GM19238 (cell line): ENCODE measurements around the gene HNRNPL.
A peak's percentile ranks its signal among the peaks of the same experiment; 100 is the strongest.

ENCODE experiments used
- DNase-seq: peaks from one replicate; pipeline ENCODE4 v3.0.0; 2011; ENCODE audit warnings: low spot score; ENCODE audit not compliant: insufficient read length

The HNRNPL gene

DNA sequence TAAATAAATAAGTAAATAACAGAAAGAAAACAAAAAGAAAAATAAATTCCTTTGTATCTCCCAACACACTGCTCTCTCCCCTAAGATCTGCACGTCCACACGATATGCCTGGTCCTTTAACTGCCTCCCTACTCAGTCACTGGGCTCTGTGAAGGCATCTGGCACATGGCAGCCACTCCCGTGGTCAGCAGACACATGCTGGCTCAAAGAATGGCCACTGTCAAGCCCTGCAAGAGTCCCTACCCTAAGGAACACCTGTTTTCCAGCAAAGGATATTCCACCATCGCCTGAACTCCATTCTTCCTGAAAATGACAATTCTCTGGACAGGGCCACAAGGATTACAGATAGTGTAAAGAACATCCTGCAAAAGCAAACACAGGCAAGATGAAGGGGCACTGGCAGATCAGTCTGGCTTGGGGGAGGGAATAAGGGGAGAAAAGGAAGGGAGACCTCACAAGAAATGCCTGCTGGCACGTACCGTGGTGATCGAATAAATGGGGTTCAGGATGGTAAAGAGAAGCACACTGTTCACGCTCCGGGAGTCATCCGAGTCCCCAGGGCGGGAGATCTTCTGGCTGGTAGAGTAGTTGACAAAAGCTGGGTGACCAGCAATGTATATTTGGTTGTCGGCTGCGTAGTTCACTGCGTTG lies 4.3 kb downstream of the HNRNPL start:
- no peak for DNase-seq

GRCh38 chr19:38844093-38844686 lies 5.6 kb downstream of the HNRNPL start:
- DNase-seq, result no peak

GRCh38 chr19:38843175-38843758 lies 6.5 kb downstream of the HNRNPL start:
- no peak for DNase-seq

DNA sequence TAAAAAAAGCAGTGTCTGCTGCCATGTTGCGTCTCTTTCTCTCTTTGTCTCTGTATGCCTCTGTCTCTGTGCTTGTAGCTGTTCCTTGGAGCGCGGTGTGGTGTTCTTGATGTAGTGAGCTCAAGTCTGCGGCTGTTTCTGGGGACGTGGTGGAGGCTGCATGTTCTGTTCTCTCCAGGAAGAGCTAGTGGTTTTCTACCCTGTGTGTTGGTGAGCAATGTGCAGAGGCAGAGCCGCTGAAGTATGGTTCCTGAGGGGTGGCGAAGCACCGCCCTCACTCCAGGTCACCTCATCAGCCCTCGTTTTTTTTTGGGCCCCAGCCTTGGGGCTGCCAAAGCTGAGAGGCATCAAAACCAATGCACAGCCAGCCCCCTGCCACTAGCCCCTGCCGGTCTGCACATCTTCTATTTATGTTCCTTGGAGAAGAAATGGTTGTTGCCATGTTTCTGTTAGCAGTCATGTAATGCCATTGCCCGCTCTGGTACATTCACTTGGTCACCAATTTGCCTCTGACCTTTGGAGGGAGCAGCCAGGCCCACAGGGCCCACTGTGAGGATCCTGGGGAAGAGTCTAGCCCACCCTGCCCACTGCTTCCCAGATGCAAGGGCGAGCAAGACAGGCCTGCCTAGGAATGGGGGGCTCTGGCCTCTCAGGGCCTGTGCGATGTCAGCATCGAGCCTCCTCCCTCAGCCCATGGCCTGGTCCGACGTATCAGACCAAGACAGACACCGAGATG lies 7.2 kb downstream of the HNRNPL start:
- DNase-seq, result no peak

- no peak for DNase-seq
Measured at GRCh38 chr19:38841787-38842438, 7.9 kb downstream of the HNRNPL start.

GRCh38 chr19:38841180-38841766 lies 8.5 kb downstream of the HNRNPL start:
- DNase-seq, result no peak

GRCh38 chr19:38840583-38840968 lies 9.2 kb downstream of the HNRNPL start:
- DNase-seq, result no peak

- no peak for DNase-seq
Measured at GRCh38 chr19:38839816-38840582, 9.8 kb downstream of the HNRNPL start.

DNA sequence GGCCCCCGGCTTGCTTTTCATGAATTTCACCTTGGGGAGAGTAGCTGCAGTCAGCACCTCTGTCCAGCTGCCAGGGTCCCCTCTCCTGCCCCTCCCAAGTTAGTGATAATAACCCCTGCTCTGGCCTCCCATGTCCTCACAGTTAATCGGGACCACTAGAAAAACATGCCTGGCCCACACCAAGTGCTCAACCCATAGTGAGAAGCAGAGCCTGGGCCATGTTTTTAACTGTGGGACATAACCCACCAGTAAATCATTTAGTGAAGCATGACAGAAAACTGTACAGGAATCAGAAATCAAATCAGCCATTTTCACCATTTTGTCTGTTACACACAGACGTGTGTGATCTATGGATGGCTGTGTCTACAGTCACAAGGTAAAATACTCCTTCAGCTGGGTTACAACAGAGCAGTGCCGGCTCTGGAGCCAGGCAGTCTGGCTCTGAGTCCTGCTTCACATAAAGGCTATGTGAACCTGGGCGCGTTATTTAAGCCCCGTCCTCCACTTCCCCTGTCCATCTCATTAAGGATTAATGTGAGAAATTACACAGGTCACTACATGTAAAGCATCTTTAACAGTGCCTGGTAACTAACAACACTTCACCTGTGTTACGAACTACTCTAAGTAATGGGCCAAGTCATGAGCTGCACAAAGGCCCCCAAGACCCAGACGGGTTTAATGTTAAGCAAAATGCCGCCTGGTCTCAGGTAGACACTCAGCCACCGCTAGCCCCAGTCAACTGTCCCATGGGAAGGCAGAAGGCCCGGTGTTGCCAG lies 10.6 kb downstream of the HNRNPL start:
- no peak for DNase-seq

GRCh38 chr19:38838208-38838985 lies 11.4 kb downstream of the HNRNPL start:
- DNase-seq, result no peak

DNA sequence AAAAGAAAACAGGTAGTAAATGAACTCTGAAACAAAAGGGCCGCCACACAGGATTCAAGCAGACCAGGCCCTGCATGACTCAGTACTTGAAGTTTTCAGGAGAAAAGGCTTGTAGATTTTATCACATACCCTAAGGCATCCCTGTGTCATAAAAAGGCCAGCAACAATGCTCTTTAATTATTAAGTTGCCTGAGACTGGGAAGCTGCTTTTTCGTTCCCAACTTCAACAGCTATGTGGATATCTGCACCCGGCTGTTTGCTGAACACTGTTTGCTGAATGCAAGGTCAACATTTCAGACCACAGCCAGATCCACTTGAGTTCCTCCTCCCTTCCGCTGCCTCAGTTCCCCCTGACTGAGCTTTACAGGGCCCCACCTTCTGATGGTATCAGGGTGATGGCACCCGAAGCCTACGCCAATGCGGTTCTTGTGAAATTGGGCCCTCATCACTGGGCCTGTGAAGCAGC lies 12.1 kb downstream of the HNRNPL start:
- no peak for DNase-seq

DNA sequence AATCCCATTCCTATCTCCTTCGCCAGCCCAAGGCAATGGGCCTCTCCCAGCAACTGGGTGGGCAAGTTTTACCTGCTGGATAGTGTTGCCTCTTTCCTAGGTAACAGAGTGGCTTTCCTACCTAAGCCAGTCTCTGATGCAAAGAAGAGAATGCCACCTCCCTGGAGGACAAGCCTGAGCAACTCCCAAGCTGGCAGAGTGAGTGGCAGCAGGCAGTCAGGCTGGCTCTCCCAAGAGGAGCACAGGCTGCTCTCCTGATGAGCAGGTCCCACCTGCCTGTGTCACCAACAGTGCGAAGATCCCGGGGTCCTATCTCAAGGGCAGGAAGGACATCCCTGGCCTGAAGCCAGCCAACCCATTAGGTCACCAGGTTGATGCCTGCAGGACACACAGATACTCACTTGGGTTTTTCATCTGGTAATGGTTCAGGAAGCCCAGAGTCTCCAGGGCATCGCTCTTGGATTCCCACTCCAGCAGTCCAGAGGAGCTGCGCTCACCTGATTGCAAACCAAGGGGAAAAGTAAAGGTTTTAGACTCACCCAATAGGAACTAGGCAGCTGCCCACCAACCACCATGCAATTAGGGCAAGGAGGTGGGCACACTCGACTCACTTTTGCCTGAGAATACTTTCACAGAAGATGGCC lies 12.7 kb downstream of the HNRNPL start:
- DNase-seq, result no peak

DNA sequence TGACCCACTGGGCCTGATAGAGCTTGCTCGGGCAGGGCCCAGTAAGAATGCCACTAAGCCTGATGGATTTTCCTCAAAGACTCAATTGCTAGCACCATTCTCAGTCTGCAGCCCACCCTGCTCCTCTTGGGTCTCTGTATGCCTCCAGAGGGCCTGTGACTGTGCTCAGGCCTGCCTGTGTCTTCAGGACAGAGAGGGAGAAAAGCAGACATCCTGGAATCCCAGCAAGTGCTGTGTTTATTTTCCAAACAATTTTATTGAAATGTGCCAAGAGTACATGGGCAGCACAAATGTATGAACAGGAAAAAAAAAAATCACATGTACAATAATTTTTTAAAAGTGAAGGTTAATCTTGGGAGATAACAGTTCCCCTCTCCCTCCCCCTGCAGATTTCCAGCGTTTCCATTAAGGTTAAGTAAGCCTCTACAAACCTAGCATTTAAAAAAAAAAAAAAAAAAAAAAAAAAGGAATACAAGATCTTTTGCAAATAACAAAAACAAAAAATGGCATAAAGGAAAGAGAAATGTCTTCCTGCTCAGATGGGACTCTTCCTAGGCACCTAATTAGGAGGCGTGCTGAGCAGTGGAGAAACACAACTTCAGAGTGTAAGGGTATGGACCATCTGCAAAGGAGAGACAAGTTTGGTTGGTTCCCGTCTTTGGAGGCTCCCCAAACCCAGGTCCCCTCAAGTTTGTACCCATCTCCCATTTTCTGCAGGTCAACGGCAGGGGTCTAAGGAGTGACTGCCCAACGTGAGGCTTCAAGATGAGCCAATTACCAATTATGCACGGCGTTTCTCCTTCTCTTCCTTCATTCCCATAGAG lies 13.4 kb downstream of the HNRNPL start:
- DNase-seq, result no peak

GRCh38 chr19:38834590-38834989 lies 15.2 kb downstream of the HNRNPL start:
- DNase-seq, result no peak

- no peak for DNase-seq
Measured at GRCh38 chr19:38834104-38834490, 15.7 kb downstream of the HNRNPL start.

- no peak for DNase-seq
Measured at GRCh38 chr19:38833092-38833425, 16.7 kb downstream of the HNRNPL start.

DNA sequence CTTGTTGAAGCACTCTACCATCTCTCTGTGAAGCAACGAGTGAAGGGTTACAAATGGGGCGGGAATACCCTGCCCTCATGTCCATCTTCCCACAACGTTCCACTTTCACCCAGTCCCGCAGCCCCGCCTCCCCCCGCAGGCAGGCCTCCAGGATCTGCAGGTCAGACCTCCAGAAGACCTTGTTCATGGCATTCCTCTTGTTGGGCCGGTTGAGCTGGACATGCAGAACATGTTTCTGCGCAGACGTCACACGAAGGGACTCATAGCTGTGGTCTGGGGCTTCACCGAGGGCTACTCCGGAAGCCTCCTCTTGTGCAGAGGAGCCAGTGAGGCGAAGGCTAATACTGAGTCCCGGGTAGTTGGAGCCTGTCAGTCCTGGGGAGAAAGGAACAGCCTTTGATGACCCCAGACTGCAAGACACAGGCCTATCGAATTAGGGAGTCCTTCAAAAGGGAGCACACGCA lies 18.6 kb downstream of the HNRNPL start:
- peak; percentile 74 for DNase-seq
